Measurements from ENCODE around the gene SNRPA. TPM values are rescaled to one million over a fixed set of nuclear protein-coding genes. Genes with fewer than 3 reads are reported as not detected.

Gene SNRPA
- 74.0 TPM for total RNA-seq

- DNase-seq (ENCODE audit: low spot score): peak; percentile 97
Measured at GRCh38 chr19:40750874-40751537, at the start of gene SNRPA. SNRPA (plus strand) TSS chr19:40751203; CDS start chr19:40751409, 206 bp downstream.

GRCh38 chr19:40701758-40702157 is 49.2 kb upstream of the SNRPA start:
- DNase-seq (ENCODE audit: low spot score): no peak

- DNase-seq (ENCODE audit: low spot score): no peak
Measured at GRCh38 chr19:40702337-40703012, 48.5 kb upstream of the SNRPA start.

- DNase-seq (ENCODE audit: low spot score): no peak
Measured at GRCh38 chr19:40703029-40703755, 47.8 kb upstream of the SNRPA start.

- DNase-seq (ENCODE audit: low spot score): no peak
Measured at GRCh38 chr19:40704491-40705361, 46.3 kb upstream of the SNRPA start.

GRCh38 chr19:40705362-40705651 is 45.7 kb upstream of the SNRPA start:
- DNase-seq (ENCODE audit: low spot score): no peak

GRCh38 chr19:40705950-40706619 is 44.9 kb upstream of the SNRPA start:
- no peak for DNase-seq (ENCODE audit: low spot score)

- DNase-seq (ENCODE audit: low spot score): no peak
Measured at GRCh38 chr19:40707615-40708014, 43.4 kb upstream of the SNRPA start.

- no peak for DNase-seq (ENCODE audit: low spot score)
Measured at GRCh38 chr19:40709817-40710216, 41.2 kb upstream of the SNRPA start.

- peak; percentile 53 for DNase-seq (ENCODE audit: low spot score)
Measured at GRCh38 chr19:40713939-40714338, 37.1 kb upstream of the SNRPA start.

- peak; percentile 96 for DNase-seq (ENCODE audit: low spot score)
Measured at GRCh38 chr19:40714441-40715299, 36.3 kb upstream of the SNRPA start.

GRCh38 chr19:40716031-40716481 is 34.9 kb upstream of the SNRPA start:
- peak; percentile 84 for DNase-seq (ENCODE audit: low spot score)

GRCh38 chr19:40716482-40717324 is 34.3 kb upstream of the SNRPA start, which contains the start of the genes COQ8B and ITPKC:
COQ8B (minus strand) TSS chr19:40716886; CDS start chr19:40714632, 2,254 bp downstream.
ITPKC (plus strand) TSS chr19:40717112; CDS start chr19:40717136, 24 bp downstream.
- peak; percentile 100 for DNase-seq (ENCODE audit: low spot score)

GRCh38 chr19:40717325-40717879 is 33.6 kb upstream of the SNRPA start:
- peak; percentile 61 for DNase-seq (ENCODE audit: low spot score)

- DNase-seq (ENCODE audit: low spot score): peak; percentile 64
Measured at GRCh38 chr19:40717880-40718773, 32.9 kb upstream of the SNRPA start.

GRCh38 chr19:40718774-40719391 is 32.1 kb upstream of the SNRPA start:
- peak; percentile 88 for DNase-seq (ENCODE audit: low spot score)

GRCh38 chr19:40719414-40719894 is 31.5 kb upstream of the SNRPA start:
- DNase-seq (ENCODE audit: low spot score): no peak
